ENCODE results near the gene ATP10D. TPM values are rescaled to one million over a fixed set of nuclear protein-coding genes. Genes with fewer than 3 reads are reported as not detected.

Gene ATP10D
- total RNA-seq, 1 experiment from 2014 or later: 5.1 TPM

DNA sequence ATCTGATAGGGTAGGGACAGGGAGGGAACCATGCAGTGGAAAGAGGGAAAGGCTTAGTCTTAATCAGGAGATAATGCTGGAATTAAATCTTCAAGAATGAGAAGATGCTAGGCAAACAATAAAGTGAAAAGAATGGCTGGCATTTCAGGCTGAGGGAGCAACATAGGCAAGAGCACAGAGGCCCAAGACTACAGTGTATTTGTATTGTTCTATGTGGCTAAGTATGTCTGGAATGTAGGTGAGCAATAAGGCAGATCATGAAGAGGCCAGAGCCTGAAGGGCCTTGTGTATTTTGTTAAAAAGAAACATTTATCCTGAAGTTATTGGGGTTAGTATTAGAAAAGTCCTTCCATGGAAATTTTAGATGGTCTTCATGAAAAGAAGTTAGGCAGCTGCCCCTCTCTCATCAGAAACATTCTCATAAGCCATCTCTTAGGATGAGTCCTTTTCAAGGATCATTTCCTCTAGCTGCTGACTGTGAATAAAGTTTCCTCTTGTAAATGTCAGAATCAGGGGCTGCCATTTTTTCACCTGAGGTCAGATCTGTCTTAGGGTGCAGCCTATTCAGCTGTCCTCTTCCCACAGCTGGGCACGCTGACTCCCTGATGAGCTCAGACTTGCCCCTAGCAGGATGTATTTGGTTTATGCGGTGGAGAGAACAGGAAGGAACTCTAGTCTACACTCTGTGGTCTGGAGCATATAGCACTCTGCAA is 46.3 kb downstream of the ATP10D start (continued):
- TF ChIP-seq, protein P1, sequence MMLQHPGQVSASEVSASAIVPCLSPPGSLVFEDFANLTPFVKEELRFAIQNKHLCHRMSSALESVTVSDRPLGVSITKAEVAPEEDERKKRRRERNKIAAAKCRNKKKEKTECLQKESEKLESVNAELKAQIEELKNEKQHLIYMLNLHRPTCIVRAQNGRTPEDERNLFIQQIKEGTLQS (IDR thresholded peaks at IDR 0.05): no peak
- TF ChIP-seq FOSL1 (IDR thresholded peaks at IDR 0.05; ENCODE audit: low read depth) (no peak), ELF1 (IDR thresholded peaks at IDR 0.05; ENCODE audit: borderline replicate concordance, low read depth) (no peak), ZNF274 (IDR thresholded peaks at IDR 0.05; ENCODE audit: low read depth, low read length) (no peak), SRF (IDR thresholded peaks at IDR 0.05; ENCODE audit: low read depth) (no peak), RAD21 (IDR thresholded peaks at IDR 0.05; ENCODE audit: low read depth) (no peak), CEBPB (IDR thresholded peaks at IDR 0.05; ENCODE audit: low read depth) (no peak), JUND (IDR thresholded peaks at IDR 0.05) (no peak), POLR2AphosphoS5 (IDR thresholded peaks at IDR 0.05; ENCODE audit: low read depth, low read length) (no peak)
- TF ChIP-seq, protein P2, sequence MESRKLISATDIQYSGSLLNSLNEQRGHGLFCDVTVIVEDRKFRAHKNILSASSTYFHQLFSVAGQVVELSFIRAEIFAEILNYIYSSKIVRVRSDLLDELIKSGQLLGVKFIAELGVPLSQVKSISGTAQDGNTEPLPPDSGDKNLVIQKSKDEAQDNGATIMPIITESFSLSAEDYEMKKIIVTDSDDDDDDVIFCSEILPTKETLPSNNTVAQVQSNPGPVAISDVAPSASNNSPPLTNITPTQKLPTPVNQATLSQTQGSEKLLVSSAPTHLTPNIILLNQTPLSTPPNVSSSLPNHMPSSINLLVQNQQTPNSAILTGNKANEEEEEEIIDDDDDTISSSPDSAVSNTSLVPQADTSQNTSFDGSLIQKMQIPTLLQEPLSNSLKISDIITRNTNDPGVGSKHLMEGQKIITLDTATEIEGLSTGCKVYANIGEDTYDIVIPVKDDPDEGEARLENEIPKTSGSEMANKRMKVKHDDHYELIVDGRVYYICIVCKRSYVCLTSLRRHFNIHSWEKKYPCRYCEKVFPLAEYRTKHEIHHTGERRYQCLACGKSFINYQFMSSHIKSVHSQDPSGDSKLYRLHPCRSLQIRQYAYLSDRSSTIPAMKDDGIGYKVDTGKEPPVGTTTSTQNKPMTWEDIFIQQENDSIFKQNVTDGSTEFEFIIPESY (IDR thresholded peaks at IDR 0.05; ENCODE audit: extremely low read depth, insufficient replicate concordance, low read length): no peak
- TF ChIP-seq, protein P3, sequence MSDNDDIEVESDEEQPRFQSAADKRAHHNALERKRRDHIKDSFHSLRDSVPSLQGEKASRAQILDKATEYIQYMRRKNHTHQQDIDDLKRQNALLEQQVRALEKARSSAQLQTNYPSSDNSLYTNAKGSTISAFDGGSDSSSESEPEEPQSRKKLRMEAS (IDR thresholded peaks at IDR 0.05): no peak

DNA sequence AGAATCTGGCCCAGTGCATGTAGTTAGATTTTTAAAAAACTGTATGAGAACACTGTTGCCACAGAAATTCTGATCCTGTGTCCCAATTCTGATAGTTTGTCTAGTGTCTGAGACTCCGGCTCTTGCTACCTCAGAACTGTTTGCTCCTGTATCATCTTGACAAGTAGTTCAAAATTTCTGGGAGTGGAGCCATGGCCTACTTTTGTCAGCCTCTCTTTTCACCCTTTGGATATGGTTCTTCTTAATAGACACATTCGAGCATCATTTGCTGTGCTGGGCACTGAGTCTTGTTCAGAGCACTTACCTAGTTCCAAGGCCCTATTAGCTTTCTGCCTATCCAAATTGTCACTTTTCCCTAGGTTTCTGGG is 46.9 kb downstream of the ATP10D start:
- Histone ChIP-seq H2AFZ (ENCODE audit: low read depth, low read length, poor library complexity, severe bottlenecking) (no peak overlapping the region), H3K79me2 (ENCODE audit: insufficient read depth, low read length) (no peaks in the 10 kb centered on the region), H3K4me3 (replicated peaks in 1 of 2; ENCODE audit: low read depth in 1 of 2, low read length in 2 of 2) (no peak overlapping the region), H3K4me2 (ENCODE audit: low read length) (no peak overlapping the region), H3K9ac (ENCODE audit: low read length) (no peak overlapping the region), H3K9me3 (ENCODE audit: control insufficient read depth in 1 of 2, insufficient read depth in 1 of 2, low read depth in 1 of 2, low read length in 2 of 2) (no peaks in the 10 kb centered on the region), H4K20me1 (ENCODE audit: insufficient read depth) (no peaks in the 10 kb centered on the region), H3K27ac (ENCODE audit: low read depth, low read length) (no peak overlapping the region), H3K36me3 (ENCODE audit: control insufficient read depth in 1 of 2, insufficient read depth in 2 of 2, low read length in 2 of 2) (no peaks in the 10 kb centered on the region), H3K4me1 (ENCODE audit: control insufficient read depth in 1 of 2, insufficient read depth in 2 of 2, low read length in 2 of 2) (peaks cover 0 to 10% of the 10 kb centered on the region in 2 experiments; a peak in 2 of 4 replicates), H3K27me3 (ENCODE audit: insufficient read depth, low read length) (no peaks in the 10 kb centered on the region), H3K9me2 (ENCODE audit: insufficient read depth) (no peaks in the 10 kb centered on the region)
- DNase-seq (ENCODE audit: low read depth, low spot score): no peak
- ChIA-PET RAD21 (ENCODE audit: low non-redundant PET in 1 of 2, low total read pairs in 2 of 2, uncharacterized antibody in 2 of 2, unreplicated experiment in 2 of 2) (no interaction called here), POLR2A (no interaction called here), CTCF (no interaction called here)
- intact Hi-C loops (cut with micrococcal nuclease): no loop called here
- no peak for ATAC-seq
- BruUV-seq (replicated peaks): no TSS peak
- TF ChIP-seq POLR2AphosphoS5 (IDR thresholded peaks at IDR 0.05; ENCODE audit: low read depth, low read length) (no peak), RAD21 (IDR thresholded peaks at IDR 0.05; ENCODE audit: low read depth) (no peak), YY1 (IDR thresholded peaks at IDR 0.05; ENCODE audit: extremely low read depth, insufficient replicate concordance, low read depth, low read length) (no peak), JUND (IDR thresholded peaks at IDR 0.05) (no peak), CBX3 (IDR thresholded peaks at IDR 0.05; ENCODE audit: low read depth) (no peak), EZH2 (IDR thresholded peaks at IDR 0.05) (no peak), ZFX (IDR thresholded peaks at IDR 0.05) (no peak), ZNF274 (IDR thresholded peaks at IDR 0.05; ENCODE audit: low read depth, low read length) (no peak), TCF7L2 (IDR thresholded peaks at IDR 0.05; ENCODE audit: borderline replicate concordance, extremely low read depth, insufficient read depth, insufficient read length) (no peak), ELF1 (IDR thresholded peaks at IDR 0.05; ENCODE audit: borderline replicate concordance, low read depth) (no peak)
- TF ChIP-seq, protein P3 (IDR thresholded peaks at IDR 0.05): no peak
- TF ChIP-seq, protein P1 (IDR thresholded peaks at IDR 0.05): no peak
- TF ChIP-seq, protein P2 (IDR thresholded peaks at IDR 0.05; ENCODE audit: extremely low read depth, insufficient replicate concordance, low read length): no peak

All from HCT116 (cell line).